NCI-H1436 treated with DMSO at 0.1 percent for 48 hours (cell line): ENCODE measurements around the gene JUND.
"Not testable (repeated sequence)": the region's sequence is repeated elsewhere in the genome, so short reads cannot be mapped to it uniquely, and the experiment has no call there.

Experiments
- DNase-seq: peaks from one replicate; lab custom pipeline; 2025; lab: John Stamatoyannopoulos, UW

The JUND gene

GRCh38 chr19:18281082-18282020 is at the start of gene JUND:
Gene JUND (minus strand): TSS chr19:18281622. CDS start chr19:18281484, 138 bp downstream.
- peak; percentile 75 for DNase-seq

- DNase-seq, result no peak
These were observed 49.4 kb upstream of the JUND start for GRCh38 chr19:18330868-18331267.

DNA sequence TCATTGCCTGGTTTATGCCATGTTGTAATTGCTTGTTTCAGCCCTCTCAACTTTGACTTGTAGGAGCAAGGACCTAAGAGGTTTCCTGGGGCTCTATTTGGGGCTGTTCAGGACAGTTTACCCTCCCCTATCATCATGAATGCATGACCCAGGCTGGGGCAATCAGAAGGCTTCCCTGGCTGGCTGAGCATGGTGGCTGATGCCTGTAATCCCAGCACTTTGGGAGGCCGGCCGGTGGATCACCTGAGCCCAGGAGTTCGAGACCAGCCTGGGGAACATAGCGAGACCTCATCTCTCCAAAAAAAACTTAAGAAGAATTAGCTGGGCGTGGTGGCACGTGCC is 47.6 kb upstream of the JUND start:
- DNase-seq, result no peak

- peak; percentile 91 for DNase-seq
These were observed 47.1 kb upstream of the JUND start for GRCh38 chr19:18328340-18329034.

GRCh38 chr19:18326772-18327171 is 45.4 kb upstream of the JUND start:
- no peak for DNase-seq

DNA sequence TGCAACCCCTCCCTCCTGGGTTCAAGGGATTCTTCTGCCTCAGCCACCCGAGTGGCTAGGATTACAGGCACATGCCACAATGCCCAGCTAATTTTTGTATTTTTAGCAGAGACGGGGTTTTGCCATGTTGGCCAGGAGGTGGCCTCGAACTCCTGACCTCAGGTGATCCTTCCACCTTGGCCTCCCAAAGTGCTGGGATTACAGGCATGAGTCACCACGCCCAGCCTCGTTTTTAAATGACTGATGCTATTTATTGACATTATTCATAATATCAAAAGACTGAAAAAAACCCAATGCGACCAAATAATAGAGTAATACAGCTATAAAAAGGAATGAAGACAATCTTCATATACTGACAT is 42.9 kb upstream of the JUND start:
- not testable (repeated sequence) for DNase-seq

GRCh38 chr19:18322759-18323460 is 41.5 kb upstream of the JUND start, which contains the start of gene LSM4:
Gene LSM4 (minus strand): TSS chr19:18323076. CDS start chr19:18323020, 56 bp downstream.
- peak; percentile 90 for DNase-seq

GRCh38 chr19:18322318-18322758 is 40.9 kb upstream of the JUND start:
- no peak for DNase-seq

GRCh38 chr19:18321734-18322102 is 40.3 kb upstream of the JUND start:
- DNase-seq, result no peak

DNA sequence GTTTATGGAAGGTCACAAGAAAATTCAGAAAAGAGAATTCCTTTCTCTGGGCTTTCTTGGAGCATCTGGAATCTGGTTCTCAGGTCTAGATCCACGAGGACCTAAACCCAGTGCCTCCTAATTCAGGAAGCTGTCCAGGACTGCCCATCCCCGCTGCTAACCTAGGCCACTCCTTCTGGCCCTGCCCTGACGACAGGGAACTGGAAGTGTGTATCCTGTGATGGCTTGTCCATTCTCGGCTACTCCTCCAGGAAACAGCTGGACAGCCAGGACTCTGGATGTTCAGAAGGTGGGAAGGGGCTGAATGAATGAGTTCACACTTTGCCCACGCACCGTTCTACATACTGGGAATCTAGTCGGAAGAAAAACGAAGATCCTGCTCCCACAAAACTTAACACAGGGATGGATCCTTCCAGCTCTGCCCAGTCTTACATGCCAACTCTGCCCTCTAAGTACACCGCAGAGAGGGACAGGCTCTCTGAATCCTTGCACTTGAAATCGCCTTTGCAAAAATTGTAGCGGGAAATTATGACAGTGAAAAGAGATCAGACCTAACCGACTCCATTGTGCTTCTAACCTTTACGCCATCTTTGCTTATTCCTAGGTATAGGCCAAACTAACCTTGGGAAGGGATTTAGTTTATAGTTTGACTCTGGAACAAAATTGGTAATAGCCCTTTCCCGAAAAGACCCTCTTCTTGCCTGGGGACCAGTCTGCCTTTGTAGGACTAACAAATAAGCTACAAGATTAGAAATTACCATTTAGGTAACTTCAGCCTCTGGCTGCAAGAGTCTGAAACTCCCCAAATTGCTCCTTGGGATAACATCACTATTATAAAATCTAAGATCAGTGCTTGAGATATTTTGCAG is 39.7 kb upstream of the JUND start:
- no peak for DNase-seq

DNA sequence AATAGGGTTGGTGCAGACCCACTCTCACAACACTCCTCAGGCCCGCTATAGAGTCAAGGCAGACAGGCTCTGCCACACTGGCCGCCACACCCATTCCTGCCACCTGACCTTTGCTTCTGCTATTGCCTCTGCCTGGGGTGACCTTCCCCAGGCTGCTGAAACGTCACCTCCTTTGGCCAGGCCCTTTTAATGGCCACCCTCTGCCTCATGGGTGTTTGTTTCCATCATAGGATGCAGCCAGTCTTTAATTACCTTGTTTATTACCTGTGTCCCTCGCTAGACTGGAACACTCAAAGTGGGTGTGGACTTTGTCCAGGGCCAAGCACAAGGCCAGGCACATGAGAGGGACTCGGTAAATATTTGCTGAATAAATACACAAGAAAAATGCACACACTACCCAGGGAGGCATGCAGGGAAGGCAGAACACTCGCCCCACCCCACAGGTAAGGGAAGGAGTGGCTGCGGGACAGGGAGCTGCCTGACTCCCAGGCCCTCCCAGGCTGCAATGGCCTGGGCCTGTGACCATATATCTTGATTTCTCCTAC is 38.2 kb upstream of the JUND start:
- DNase-seq, result no peak

GRCh38 chr19:18317961-18318800 is 36.8 kb upstream of the JUND start:
- no peak for DNase-seq

- DNase-seq, result no peak
These were observed 32.0 kb upstream of the JUND start for GRCh38 chr19:18313398-18313797.

DNA sequence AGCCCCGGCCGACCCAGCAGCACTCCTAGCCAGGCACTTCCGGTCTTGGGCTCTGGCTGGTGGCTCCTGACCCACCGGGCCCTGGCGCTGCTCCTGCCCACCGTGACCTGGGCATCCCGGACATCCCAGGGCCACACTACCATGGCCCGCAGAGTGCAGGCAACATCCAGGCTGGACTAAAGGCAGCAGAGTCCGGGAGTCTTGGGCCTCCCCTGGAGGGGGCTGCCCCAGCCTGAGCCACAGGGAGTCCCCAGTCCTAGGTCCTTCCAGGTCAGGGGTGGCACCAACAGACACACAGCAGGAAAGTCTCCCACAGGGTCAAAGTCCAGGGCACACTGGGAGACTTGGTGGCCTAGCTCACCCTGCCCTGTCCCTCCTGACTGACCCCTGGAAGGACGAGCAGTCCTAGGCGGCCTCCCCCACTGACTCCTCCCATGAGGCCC is 30.7 kb upstream of the JUND start:
- no peak for DNase-seq

GRCh38 chr19:18311502-18312091 is 30.2 kb upstream of the JUND start:
- no peak for DNase-seq

DNA sequence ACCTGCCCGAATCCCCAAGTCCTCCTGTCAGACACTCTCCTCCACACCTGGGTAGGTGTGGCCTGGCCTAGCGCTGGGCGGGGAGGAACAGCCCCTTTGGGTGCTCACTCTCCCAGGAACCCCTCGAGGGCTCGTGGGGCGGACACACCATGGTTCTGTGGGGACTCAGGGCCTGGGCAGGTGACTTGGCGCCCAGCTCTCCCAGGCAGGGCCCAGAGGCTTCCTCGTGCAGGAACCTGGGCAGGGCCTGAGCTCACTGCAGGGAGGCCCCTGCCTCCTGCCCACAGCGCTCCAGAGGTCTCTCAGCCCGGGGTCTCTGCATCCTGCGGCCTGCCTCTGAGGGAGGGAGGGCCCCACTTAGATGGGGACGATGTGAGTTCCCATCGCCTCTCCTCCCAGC is 29.5 kb upstream of the JUND start:
- DNase-seq, result no peak

DNA sequence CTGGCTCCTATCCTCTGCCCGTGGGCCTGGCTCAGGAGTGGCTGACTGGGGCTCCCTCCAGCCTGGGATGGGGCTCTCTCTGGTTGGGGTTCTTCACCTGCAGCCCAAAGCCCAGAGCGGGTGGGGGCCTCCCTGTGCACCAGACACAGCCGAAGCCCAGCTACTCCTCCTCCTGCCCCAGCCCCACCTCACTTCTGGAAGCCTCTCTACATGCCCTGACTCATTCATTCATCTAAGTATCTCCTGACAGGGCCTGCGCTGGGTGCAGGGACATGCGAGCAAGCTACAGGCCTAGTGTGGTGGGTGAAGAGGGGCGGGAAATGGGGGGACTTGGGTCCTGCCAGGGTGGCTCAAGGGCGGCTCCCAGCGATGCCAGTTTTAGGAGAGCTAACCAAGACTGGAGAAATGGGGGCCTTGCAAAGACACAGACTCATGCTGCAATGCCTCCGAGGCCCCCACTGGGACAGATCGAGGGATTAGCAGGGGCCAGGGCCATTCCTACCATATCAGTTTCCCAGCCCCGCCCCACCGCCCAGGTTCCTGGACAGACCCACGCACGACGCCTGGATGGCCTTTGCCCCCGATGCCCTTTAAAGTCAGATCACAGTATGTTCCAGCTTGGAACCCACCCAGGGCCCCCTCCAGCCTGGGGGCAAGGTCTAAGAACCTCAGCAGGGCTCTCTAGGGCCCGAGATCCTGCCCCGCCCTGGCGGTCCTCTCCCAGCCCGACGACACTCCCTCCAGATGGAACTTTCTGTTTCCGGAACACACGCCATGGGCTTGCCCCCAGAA is 28.9 kb upstream of the JUND start:
- no peak for DNase-seq

- DNase-seq, result no peak
These were observed 28.2 kb upstream of the JUND start for GRCh38 chr19:18309525-18310064.

- DNase-seq, result no peak
These were observed 27.5 kb upstream of the JUND start for GRCh38 chr19:18308948-18309325.
